NCI-H1694 (cell line): ENCODE data around the gene MORN1.

ENCODE experiments used
- DNase-seq: peaks from one replicate; lab custom pipeline; 2025; lab: John Stamatoyannopoulos, UW

The MORN1 gene

DNA sequence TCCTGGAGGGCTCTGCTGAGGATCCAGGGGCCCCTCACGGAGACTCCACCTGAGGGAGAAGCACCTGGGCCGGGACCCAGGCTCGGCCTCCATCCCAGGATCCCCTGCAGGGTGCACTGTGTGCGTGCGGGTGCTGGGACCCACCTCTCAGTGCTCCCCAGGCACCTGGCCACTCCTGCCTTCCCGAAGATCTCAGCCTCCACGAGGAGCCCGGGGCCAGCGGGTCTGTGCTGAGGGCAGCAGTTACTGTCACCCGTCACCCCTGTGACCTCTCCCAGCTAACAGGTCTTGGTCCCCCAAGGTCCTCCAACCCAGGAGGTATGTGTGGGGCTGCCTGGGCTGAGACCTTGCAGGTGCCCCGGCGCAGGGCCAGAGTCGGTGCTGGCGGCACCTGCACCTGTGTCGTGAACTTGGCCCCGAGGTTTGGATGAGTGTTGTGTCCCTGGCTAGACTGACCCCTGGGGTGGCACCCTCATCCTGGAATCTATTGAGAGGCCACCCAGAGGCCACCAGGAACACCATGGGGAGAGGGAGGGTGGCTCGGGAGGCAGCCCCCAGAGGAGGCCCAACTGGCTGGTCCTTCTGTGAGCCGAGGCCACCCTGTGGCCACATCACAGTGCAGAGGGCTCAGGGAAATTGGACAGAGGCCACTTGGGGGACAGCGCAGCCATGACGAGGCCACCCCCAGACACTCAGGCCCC lies 17.7 kb downstream of the MORN1 start:
- DNase-seq: no peak

DNA sequence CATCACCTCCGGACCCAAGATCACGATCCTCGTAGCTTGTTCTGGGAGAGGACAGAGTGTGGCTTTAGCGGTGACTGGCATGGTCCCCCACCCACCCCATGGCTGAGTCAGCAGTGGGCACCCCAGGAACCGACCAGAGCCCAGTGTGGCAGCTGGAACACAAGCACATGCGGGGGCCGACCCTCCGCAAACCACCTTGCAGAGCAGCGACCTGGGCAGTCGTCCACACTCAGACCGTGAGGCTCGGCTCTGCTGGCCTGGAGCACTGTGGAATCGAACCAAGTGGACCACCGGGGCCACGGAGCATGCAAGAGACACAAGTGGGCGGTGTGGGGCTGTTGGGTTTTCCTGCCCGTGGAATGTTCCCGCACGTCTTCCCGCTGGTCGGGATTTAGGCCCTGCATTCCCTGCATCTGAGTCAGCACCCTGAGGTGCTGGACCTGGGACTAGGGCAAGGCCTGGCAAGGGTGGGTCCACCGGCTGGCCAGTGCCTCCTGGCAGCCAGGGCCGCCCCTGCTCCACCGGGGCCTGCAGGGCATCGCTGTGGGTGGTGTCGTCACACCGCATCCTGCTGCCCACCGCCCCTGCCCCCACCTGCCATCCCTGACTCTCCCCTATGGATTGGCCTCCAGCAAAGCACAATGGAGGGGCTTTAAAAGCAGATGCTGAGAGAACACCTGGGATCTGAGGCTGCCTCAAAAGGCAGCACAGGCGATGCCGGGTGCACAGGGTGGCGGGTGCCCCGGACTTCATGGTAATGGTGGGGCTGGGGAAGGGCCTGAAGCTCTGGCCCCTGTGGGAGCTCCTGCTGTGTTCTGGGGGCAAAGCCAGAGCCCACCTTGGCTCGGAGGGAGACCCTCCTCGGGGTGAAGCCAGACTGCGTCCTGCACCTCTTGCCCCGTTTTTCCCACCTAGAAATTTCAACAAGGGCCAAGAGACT lies 18.5 kb downstream of the MORN1 start:
- no peak for DNase-seq

DNA sequence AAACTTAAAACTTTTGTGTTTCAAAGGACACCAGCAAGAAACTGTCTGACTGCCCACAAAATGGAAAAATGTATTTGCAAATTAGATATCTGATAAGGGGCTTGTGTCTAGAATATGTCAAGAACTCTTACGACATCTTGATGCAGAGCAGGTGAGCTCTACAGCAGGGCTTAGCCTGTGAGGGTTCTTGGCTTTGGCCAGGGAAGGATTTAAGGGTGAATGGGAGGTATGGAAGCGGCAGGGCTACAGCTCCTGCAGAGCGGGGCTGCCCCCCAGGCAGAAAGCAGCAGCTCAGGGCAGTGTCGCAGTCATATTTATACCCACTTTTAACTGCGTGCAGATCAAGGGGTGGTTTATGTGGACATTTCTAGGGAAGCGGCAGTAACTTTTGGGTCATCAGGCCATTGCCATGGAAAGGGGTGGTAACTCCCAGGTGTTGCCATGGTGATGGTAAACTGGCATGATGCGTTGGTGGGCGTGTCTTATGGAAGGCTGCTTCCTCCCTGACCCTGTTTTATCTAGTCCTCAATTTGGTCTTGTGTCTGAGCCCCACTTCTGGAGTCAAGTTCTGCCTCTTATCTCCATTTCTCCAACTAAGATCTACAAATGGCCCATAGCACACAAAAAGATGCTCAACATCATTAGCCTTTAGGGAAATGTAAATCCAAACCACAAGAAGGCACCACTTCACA lies 23.2 kb downstream of the MORN1 start:
- DNase-seq: no peak

DNA sequence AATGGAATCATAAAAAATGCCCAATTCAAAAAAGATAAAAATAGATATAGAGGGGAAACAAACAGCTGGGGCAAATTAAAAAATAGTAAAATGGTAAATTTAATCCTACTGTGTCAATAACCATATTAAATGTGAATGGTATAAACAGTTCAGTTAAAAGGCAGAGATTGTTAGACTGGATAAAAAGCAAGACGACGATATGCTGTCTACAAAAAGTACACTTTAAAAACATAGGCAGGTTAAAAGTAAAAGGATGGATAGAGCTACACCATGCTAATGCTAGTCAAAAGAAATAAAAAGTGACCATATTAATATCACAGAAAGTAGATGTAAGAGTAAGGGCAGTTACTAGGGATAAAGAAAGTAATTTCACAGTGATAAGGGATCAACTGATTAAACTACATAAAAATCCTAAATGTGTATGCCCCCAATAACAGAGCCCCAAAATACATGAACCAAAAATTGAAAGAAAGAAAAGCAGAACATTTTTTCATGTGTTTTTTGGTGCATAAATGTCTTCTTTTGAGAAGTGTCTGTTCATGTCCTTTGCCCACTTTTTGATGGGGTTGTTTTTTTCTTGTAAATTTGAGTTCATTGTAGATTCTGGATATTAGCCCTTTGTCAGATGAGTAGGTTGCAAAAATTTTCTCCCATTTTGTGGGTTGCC lies 27.4 kb downstream of the MORN1 start:
- no peak for DNase-seq

DNA sequence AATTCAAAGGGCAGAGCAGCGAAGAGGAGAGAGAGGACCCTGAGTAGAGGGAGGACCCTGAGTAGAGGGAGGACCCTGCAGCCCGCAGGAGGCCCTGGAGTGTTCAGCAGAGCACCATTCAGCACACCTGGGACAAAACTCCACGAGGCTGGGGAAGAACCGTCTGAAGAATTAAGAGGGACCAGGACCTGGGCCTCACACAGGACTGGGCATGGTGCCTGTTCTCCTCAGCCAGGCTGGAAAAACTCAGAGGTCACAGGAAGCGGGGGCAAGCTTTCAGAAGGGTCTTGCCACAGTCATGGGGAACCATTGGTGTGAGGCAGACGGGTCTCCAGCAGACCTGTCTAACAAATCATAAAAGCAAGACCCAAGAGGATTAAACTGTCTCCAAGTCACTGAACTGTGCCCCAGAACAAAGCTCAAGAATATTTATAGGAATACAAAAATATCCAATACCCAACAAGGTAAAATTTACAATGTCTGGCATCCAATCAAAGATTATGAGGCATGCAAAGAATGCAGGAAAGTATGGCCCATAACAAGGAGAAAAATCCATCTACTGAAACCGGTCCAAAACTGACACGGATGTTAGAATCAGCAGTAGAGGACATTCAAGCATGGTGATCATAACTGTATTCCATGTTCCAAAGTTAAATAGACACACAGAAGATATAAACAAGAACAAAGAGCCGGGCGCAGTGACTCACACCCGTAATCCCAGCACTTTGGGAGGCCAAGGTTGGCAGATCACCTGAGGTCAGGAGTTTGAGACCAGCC lies 30.6 kb downstream of the MORN1 start:
- no peak for DNase-seq

DNA sequence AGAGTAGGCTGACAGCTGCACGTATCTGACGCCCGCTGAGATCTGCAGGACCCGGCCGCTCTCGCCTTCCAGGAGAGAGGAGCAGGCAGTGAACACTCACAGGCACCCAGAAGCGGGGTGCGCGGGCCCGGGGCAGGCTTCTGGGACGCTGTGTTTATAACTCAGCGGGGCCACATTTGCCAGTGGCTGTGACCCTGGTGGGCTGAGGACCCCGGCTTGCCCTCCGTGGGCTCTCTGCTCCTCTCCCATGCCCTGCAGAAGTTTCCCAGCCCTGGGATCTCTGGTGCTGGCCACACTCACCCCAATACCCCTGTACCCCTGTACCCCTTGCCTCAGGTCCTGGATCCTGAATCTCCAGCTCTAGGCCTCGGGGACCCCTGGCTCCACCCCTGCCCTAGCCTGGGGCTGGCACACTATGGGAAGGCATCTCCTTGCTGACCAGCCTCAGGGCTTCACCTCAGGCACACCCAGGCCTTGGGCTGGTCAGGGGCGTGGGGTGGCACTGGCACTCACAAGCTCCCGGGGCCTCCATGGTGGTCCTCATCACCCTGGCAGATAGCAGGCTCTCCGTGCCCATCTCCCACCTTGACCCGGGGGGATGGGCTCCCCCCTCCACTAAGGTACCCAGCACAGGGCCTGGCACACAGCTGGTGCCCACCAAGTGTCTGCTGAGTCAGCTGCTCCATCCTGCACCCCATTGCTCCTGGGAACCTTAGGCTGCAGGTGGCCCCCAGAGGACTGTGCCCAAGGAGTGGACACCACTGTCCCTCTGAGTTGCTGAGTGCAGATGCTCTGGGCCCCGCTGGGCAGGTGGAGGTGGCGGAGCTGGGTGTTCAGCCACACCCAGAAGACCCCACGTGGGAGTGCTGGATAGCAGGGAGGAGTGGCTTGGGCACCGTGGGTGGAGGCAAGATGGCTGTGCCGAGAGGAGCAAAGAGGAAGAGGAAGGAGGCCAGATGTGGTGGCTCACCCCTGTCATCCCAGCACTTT lies 32.4 kb downstream of the MORN1 start:
- no peak for DNase-seq

DNA sequence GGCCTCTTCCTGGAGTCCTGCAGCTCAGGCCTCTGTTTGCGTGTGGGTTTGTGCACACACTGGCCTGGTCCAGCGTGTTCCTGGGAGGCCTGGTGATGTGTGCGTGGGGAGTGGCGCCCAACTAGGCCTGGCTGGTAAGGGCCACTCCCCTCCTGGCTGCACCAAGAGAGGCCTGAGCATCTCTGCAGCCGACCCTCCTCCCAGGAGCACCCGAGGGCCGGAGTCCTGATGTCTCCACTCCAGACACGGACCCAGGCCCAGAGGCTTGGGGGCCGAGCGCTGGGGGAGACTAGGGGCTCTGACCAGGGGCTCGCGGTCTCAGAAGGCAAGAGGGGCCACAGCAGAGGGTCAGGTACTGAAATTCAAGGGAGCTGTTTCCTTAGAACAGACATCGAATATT lies 33.3 kb downstream of the MORN1 start:
- no peak for DNase-seq

DNA sequence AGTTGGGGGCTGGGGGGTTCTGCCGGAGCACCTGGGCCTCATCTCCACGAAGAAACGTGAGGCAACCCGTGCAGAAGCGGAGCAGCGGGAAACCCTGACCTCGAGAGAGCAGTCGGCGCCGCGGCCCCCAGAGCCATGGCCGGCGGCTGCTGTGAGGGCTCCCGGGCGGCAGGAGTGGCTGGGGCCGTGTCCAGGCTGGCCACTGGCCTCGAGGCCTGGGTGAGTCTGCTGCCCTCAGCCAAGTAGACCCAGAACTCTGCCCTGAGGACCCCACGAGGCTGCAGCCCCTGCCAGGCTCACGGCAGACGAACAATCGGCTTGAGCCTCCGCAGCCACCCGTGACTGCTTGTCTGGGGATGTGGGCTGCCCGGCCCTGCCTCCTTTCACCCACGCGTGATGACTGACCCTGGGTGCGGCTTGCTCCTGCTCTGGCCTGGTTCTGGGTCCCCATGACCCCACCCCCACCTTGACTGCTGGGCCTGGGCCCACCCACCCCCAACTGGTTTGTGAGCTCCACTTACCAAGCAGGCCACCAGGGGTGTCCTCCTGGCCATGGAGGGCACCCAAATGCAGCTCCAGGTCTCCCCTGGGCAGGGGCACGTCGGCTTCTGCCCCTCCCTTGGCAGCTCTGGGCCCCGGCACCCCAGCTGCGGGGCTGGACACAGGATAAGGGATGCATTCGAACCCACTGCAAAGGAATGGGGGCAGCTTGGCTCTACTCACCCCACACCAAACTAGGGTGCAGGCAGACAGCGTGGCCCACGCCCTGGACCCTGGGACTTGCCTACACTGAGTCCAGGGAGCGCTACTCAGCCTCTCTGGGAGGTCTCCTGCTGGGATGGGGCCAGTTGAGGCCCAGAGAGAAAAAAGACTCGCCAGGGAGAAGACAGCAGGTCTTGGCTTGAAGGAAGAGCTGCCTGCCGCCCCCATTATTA lies 34.2 kb downstream of the MORN1 start:
- no peak for DNase-seq

DNA sequence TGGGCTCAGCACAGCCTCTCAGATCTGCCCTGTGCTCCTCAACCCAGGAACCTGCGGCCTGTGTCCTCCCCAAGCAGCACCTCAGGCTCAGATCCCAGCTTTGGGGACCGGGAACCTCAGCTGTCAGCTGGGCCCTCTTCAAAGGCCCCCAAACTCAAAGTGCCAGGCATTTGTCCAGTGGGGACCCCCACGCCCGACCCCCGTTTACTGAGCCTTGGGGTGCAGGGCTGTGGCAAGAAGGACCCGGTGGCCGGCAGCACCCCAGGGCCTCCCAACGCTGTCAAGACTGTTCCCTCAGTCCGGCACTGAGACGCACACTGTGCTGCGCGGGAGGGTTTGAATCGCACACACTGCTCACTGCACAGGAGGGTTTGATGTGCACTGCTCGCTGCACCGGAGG lies 35.0 kb downstream of the MORN1 start:
- no peak for DNase-seq

DNA sequence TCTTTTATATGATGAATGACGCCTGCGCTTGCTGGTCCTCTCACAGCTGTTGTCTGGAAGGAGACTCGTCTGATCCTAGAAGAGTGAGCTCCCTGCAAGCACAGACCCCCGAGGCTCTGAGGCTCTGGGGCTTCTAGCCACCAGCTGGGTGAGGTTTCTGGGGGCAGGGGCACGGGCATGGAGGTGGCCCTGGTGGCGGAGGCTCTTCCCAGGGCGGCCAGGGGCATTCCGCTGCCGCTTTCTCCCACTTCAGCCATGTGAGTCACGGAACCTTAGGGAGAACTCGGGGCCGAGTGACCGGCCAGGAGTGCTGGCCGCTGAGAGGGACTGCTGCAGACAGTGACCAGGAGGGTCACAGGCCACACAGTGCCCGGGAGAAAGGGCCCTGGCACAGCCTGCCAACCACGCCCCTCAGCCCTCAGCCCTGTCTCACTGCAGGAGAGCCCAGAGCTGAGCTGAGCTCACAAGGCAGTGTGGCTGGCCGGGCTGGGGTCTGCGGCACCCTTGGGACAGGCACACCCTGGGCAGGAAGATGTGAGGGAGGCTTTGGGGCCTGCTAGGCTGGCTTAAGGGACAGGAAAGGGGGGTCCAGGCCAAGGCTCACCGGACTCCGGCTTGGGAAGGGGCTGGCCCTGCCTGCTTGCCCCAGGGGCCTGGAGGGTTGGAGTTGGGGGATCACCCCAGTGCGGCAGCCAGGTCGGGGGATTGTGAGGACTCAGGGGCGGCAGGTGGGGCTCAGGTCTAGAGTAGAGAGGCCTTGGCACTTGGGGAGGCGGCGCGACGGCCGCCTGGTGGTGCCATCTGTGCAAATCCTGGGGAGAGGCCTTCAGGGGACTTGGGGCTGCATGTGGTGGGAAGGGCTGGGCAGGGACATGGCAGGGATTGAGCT lies 35.7 kb downstream of the MORN1 start:
- no peak for DNase-seq

DNA sequence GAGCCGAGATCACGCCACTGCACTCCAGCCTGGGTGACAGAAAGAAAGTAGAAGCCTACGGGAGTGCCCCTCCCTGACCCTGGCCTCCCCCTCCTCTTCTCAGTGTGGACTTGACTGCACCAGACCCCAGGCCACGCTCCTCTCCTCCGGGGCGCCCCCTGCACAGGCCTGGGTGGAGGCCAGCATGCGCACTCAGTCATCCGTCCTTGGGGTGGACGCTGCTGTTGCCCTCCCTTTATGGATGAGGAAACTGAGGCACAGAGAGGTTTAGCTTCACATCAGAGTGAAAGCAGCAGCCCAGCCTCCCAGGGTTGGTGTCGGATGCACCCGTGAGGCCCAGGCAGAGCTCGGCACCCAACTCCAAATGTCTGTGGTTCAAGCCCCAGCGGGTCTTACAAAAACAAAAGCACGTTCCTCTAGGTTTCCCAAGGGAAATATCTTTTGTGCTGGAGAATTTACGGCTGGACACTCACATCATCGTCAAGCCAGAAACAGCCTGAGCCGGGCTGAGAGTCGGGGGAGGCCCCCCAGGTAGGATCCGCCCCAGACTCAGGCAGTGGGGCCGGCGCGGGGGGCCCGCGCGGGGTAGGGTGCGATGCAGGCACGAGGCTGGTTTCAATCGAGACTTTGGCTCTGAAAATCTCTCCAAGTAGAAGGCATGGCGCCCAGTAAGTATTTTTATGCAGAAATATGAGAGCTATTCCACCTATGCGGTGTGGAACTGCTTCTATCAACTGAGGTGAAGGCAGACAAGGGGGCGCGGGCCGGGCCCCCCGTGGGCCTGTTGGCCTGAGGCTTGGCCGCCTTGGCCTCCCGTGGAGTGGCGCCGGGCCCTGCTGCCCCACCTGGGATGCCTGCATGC lies 36.6 kb downstream of the MORN1 start:
- no peak for DNase-seq

DNA sequence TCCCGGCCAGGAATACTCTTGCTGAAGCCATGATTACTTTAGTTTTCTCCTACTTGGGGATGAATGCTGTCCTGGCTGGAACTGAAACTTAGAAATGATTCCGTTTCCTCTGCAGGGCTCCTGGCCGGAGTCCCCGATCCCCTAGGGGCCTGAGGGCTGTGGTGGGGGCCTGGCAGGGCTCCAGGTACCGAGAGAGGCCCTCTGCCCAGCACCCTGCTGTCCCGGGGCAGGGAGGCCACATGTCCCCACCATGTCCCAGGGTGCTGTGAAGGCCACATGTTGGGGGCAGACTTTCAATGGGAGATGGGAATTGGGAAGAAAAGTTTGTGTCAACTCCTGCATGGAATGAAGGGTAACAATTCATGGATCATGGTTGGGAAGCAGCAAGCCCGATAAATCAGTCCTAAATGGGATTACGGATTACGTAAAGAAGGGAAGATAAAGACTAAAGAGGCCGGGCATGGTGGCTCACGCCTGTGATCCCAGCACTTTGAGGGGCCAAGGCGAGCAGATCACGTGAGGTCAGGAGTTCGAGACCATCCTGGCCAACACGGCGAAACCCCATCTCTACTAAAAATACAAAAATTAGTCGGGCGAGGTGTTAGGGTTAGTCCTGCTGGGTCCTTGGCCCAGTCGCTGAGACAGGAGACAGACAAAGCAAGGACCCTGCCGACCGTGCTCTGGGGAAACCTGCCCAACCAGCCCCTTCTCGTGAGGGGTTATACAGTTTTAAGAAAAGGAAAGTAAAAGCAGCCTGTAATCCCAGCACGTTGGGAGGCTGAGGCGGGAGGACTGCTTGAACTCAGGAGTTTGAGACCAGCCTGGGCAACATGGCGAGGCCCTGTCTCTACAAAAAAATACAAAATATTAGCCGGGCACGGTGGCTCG lies 37.6 kb downstream of the MORN1 start:
- DNase-seq: no peak

DNA sequence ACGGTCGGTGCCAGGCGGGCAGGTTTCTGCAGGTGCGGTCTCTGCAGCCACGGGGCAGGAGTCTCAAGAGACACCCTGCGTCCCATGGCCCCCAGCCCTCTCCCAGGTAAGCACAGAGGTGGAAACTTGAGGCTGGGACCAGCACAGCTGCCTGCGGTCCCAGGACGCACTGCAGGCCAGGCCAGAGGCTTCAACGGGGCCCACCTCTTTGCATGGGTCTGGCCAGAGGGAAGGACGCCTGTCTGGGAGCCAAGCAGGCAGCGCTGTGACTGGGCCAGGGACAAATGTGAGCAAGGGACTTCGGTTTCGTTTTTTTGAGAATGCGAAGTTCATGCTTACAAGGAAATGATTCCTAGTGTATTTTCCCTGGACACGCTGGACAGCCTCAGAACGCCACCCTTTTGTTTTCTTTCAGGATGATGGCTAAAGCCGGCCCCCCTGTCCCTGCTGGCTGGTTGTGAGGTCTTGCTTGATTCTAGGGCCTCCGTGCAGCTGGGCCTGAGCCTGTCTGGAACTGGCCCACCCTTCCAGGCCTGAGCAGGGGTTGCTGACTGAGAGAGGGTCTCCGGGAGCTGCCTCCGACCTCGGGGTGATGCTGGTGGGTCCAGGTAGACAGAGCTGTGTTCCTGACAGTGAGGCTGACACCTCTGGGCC lies 38.3 kb downstream of the MORN1 start:
- no peak for DNase-seq

DNA sequence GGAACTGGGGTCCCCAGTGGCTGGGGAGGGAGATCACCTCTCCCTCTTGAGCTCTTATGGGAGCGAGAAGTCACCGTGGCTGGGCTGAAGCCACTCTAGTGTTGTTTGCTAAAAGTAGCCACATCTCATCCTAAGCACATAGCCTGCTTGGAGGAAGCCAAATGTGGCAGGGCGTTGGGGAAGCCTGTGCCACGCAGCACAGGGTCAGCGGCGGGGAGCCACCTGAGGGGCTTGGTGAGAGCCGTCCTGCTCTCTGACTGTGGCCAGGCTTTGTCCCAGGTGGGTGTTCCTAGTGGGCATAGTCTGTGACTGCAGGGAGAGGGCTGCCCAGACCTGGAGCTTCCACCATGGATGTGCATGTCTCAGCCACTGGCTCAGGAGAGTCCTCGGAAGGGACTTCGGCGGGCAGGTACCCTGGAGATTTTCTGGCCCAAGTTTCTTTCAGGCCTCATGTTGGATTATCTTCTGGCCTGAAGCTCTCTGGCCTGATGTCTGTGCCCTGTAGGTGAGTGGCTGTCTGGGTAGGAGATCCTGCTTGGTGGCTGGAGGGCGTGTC lies 38.9 kb downstream of the MORN1 start:
- no peak for DNase-seq

DNA sequence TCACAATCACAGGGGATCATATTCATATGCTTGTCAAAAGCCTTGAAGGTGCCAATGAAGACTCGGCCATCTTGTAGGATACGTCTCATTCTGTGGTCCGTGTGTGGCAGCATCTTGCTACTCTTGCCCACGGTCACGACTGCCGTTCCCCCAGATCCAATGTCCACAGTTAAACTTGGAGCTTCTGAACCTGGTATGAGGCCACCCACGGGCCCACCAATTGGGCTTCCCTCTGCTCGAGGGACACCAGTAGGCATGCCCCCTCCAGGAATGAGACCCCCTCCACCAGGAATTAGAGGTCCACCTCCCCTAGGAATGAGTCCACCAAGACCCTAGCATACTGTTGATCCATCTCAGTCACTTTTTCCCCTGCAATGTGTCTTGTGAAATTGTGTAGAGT lies 39.6 kb downstream of the MORN1 start:
- DNase-seq: no peak
